Measurements from ENCODE around the gene POLK. TPM values are rescaled to one million over a fixed set of nuclear protein-coding genes. Genes with fewer than 3 reads are reported as not detected.
A peak's percentile ranks its signal among the peaks of the same experiment; 100 is the strongest.
"Not testable (repeated sequence)": the region's sequence is repeated elsewhere in the genome, so short reads cannot be mapped to it uniquely, and the experiment has no call there.

Gene POLK
- total RNA-seq, 2 donors from 2014 or later, result 41.5 to 43.0 TPM

GRCh38 chr5:75588666-75589065 lies 77.0 kb downstream of the POLK start:
- DNase-seq (ENCODE audit: low spot score), result no peak

GRCh38 chr5:75600535-75600934 lies 88.8 kb downstream of the POLK start:
- no peak for DNase-seq (ENCODE audit: low spot score)
- intact Hi-C loops (cut with DNase I), result no loop called here

More at GRCh38 chr5:75588666-75589065, 77.0 kb downstream of the POLK start:
- intact Hi-C loops (cut with DNase I), result no loop called here

DNA sequence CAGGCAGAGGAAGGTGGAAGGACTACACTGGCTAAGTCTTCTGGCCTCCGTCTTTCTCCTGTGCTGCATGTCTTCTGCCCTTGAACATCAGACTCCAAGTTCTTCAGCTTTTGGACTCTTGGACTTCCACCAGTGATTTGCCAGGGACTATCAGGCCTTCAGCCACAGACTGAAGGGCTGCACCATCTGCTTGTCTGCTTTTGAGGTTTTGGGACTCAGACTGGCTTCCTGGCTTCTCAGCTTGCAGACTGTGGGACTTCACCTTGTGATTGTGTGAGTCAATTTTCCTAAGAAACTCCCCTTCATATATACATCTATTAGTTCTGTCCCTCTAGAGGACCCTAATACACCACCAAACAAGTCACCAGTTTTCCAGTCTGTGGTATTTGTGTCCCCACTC lies 89.9 kb downstream of the POLK start:
- intact Hi-C loops (cut with DNase I), result no loop called here
- DNase-seq (ENCODE audit: low spot score), result no peak

DNA sequence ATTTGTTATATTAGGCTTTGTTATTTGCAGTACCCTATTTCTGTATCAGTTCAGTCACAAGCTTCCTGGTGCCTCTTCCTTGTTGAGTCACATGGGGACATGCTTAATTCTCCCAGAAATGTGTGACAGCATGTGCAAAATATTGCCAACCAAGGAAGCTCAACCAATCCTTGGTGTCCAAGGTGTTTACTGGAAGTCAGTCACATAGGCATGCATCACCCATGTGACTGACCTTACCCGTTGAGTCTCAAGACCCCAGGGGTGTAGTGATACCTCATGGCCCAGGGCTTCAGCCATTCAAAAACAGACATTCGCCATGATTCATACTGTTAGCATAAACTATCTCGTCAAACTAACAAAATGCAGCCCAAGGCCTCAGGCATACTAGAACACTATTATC lies 90.3 kb downstream of the POLK start:
- DNase-seq (ENCODE audit: low spot score), result no peak

DNA sequence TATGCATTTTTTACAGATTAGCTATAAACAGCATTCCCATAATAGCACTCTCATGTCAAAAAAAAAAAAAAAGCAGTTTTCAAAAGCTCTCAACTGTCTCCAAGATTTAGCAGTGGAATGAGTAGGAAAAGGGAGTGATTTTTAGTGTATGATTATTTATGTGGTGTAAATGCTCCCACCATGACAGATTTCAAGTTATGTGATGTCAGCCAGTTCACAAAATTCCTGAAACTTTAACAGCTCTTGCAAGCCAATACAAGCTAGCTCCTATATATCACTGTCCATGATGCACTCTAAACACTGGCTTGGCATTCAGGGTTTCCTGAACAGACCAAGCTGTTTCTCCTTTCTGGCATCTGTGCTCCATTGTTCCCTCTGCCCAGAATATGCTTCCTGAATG lies 91.7 kb downstream of the POLK start:
- intact Hi-C loops (cut with DNase I), result no loop called here
- no peak for DNase-seq (ENCODE audit: low spot score)

More for the DNA sequence above, 90.3 kb downstream of the POLK start:
- intact Hi-C loops (cut with DNase I), result no loop called here

DNA sequence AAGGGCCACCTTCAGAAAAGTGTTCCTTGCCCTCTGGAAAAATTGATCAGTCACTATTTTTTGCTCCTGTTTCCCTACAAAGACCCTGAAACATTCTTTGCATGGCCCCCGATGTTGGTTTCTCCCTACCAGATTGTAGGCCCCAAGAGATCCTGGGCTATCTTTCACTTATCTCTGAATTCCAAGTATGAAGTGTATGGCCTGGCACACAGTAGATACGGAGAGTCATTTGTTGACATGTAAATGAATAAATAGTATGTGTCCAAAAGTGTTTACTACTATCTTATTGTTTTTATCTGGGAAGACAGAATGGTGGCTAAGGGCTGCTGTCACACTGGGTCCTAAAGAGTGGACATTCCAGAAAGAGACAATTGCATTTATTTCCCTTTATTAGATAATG lies 92.1 kb downstream of the POLK start:
- DNase-seq (ENCODE audit: low spot score), result no peak
- intact Hi-C loops (cut with DNase I), result no loop called here

DNA sequence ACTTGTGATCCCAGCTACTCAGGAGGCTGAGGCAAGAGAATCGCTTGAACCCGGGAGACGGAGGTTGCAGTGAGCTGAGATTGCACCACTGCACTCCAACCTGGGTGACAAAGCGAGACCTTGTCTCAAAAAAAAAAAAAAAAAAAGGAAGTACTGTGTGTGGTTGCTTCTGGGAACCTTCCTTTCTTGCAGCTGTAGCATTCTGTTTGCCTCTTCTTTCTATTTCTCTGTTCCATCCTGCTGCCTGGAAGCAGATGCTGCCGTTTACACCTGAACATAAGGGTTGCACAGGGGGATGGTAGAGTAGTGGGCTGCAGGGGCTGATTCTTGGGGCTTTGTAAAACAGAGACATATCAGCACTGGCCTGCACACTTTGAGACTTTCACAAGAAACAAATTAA lies 95.7 kb downstream of the POLK start:
- intact Hi-C loops (cut with DNase I); DNase-seq (ENCODE audit: low spot score): not testable (repeated sequence)

- no peak for DNase-seq (ENCODE audit: low spot score)
- intact Hi-C loops (cut with DNase I), result no loop called here
Observed at GRCh38 chr5:75608870-75609269, 97.2 kb downstream of the POLK start.

DNA sequence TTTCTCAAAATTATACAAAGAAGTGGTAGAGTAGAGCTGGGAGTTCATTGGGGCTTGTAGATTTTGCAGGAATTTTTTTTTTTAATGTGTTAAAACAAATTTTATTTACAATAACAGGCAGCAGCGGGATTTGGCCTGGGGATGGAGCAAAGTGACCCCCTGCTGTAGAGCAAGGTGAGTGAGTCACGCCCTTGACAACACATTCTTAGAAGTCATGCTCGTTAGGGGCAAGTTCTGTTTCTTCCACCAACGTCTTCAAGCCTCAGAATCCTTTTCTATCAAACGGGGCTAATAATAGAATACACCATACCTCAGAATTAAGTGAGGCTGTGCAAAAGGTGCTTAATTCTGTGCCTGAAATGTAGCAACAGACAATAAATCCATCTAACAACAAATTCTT lies 98.5 kb downstream of the POLK start:
- intact Hi-C loops (cut with DNase I), result no loop called here
- DNase-seq (ENCODE audit: low spot score), result no peak

DNA sequence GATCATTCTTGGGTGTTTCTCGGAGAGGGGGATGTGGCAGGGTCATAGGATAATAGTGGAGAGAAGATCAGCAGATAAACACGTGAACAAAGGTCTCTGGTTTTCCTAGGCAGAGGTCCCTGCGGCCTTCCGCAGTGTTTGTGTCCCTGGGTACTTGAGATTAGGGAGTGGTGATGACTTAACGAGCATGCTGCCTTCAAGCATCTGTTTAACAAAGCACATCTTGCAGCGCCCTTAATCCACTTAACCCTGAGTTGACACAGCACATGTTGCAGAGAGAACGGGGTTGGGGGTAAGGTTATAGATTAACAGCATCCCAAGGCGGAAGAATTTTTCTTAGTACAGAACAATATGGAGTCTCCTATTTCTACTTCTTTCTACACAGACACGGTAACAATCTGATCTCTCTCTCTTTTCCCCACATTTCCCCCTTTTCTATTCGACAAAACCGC lies 99.2 kb downstream of the POLK start:
- intact Hi-C loops (cut with DNase I); DNase-seq (ENCODE audit: low spot score): not testable (repeated sequence)

GRCh38 chr5:75611311-75612225 lies 99.9 kb downstream of the POLK start, which contains the start of gene ANKDD1B:
Gene ANKDD1B (plus strand): TSS chr5:75611453. CDS start chr5:75611635, 182 bp downstream.
- intact Hi-C loops (cut with DNase I), result no loop called here
- DNase-seq (ENCODE audit: low spot score), result peak; percentile 81

DNA sequence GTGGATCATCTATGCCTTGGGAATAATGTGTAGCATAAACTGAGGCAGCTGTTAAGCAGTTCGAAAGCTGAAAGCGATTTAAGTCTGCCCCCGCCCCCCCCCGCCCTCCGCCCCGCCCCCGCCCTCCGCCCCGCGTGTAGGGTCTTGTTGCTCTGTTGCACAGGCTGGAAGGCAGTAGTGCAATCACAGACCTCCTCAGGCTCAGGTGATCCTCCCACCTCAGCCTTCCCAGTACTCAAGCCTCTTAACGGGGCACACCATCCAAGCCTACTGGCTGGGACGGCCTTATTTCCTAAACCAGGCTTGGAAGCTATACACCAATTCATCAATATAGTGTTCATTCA lies 100.5 kb downstream of the POLK start:
- no peak for DNase-seq (ENCODE audit: low spot score)
- intact Hi-C loops (cut with DNase I), result no loop called here

DNA sequence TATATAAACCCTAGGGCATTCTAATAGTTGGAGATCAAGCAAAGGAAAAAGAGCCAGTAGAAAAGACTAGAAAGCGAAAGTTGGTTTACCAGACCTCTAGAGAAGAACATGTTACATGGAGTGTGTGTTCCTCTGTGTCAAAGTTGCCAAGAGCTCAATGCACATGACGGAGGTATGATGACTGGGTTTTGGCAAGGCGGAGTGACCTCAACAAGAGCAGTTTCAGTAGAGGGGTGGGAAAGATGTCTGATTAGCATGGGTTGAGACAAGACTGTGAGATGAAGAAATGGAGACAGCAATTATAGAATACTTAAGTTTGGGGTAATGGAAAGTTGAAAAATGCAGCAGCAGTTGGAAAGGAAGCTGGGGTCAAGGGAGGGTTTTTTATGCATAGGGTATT lies 101.2 kb downstream of the POLK start:
- intact Hi-C loops (cut with DNase I), result no loop called here
- no peak for DNase-seq (ENCODE audit: low spot score)

DNA sequence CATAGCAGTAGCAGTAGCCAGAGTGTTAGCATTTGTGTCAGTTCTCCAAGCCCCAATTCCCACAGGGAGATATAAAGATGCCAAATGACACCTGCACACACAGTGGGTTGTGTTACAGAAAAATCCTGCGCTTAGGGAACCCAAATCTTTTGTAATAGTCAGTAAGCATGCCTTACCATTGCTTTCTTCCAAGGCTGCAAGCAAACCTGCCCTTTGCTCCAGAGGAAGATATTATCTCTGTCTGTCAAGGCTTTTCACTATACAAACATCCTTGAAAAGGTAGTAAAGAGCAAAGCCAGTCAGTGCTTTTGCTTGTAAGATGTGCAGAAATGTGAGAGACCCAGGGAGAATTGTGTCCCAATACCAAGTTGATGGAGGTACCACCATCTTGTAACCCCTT lies 102.5 kb downstream of the POLK start:
- intact Hi-C loops (cut with DNase I), result no loop called here
- DNase-seq (ENCODE audit: low spot score), result no peak

DNA sequence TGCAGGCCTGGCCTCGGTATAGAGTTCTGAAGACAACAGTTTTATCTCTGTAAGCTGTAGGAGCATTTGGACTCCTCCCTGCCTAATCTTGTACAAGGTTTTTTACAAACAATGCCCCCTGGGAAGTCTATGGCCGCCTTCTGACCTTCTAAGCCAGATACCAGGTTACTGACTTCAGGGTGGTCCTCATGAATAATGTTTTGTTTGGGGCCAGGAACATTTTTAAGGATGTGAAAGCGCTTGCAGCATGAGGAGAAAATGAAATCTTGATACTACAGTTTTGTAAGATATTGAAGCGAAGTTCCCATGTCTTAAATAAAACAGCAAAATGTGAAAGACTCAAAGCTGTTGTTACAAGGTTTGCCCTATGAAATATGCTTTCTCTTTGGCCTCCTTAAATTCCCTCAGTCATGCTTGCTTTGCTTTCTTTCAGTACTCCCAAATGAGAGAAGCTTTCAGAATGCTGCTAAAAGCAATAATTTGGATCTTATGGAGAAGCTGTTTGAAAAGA lies 104.7 kb downstream of the POLK start:
- intact Hi-C loops (cut with DNase I), result no loop called here

GRCh38 chr5:75616971-75617621 lies 105.4 kb downstream of the POLK start:
- intact Hi-C loops (cut with DNase I), result no loop called here
- no peak for DNase-seq (ENCODE audit: low spot score)

More for the DNA sequence above, 104.7 kb downstream of the POLK start:
- DNase-seq (ENCODE audit: low spot score), result no peak

DNA sequence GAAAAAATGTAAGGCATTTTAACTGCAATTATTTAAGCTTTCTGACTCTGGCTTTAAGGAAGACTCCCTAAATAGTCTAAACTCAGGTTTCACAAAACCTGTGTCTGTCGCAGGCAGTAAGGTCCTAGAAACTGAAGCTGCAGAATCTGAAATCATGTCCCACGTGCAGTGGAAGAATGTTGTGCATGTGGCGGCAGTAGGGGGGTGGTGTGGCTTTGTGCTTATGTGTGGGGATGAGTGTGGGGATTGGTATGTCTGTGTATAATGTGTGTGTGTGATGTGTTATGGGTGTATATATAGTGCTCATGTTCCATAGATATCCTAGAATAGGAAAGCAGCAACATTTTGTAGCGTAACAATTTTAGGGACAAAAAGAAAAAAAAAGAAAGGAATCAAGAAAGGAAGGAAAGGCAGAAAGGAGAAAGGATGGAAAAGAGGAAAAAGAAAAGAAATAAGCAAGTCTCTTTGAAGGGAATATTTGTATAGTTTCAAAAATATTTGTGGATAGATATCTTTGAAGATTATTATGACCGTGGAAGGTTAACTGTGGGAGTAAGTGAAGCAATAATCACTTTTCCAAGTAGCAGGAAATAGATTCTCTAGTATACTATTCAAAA lies 106.2 kb downstream of the POLK start:
- DNase-seq (ENCODE audit: low spot score), result no peak
- intact Hi-C loops (cut with DNase I), result no loop called here

GRCh38 chr5:75620184-75620959 lies 108.7 kb downstream of the POLK start:
- intact Hi-C loops (cut with DNase I), result no loop called here
- no peak for DNase-seq (ENCODE audit: low spot score)

DNA sequence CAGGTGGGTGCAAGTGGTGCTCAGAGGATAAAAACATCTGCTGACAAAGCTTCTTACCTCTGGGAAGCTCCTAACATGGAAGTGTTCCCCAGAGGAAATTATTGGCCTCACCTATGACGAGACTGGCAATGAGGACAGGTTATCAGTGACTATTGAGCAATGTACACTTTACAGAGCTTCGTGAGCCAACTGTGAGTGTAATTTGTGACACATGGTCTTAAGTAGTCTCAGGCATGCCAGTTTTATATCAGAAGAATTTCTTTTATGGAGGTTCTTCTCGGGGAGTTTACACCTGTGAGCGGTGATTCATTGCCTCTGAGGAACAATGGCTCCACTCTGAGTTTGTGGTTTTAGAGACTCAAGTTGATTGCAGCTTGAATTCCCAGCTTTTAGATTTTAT lies 110.9 kb downstream of the POLK start:
- no peak for DNase-seq (ENCODE audit: low spot score)

More for the DNA sequence above, 110.9 kb downstream of the POLK start:
- intact Hi-C loops (cut with DNase I), result no loop called here
